Measurements from ENCODE around the gene PDE11A. TPM values are rescaled to one million over a fixed set of nuclear protein-coding genes. Genes with fewer than 3 reads are reported as not detected.

The PDE11A gene
- total RNA-seq = under 0.01 and 0.09 TPM in 2 replicates

DNA sequence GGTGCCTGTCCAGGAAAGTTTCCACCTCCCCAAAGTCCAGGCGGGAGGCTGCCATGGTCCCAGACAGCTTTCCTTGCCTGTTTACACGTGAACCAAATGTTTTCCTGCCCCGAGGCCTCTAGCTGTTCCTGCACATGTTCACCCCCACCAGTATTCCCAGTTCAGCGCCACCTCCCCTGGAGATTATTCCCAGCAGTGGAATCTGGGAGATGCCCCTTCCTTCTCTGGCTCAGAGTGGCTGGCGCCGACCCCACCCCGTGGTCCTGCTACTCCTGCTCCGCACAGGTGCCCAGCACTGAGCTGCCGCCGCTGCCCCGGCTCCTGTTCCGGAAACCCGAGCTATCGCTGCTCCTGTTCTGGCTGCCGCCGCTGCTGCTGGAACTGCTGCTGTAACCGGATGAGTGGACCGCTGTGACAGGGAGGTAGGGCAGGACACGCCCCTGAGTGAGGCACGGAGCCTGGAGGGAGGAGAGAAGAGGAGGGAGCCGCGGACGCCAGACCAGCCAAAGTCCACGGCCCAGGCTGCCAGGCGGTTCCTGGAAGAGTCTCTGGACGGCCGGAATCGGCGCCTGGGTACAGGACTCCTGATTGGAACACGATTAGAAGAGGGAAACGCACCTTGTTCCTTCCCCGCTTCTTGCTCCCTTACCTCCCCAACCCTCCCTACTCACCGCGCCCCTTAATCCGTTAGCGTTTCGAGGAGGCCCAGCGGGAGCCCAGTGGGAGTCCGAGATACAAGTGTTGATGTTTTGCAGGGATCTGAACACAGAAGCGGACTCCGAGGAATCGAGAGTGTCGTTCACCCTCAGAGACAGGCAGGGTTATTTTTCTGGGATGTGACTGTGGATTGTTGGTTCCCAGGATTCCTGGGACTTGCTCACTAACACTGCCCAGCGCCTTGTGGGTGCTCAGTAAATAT lies at the start of gene PDE11A:
Gene PDE11A, minus strand, starts transcription at position 395 of the 919 bp plus-strand sequence. Its CDS starts 340 bp downstream, at position 55.

GRCh38 chr2:178112202-178113152 lies 39.9 kb upstream of the PDE11A start, which contains the start of gene RBM45:
TSS of gene RBM45 (plus strand) at chr2:178112437. CDS start at chr2:178112547, 110 bp downstream.

Other genes starting within 250 kb of the PDE11A start
- gene RBM45, start 39.7 kb upstream of the PDE11A start, total RNA-seq = 21.7 and 23.8 TPM in 2 replicates
- gene OSBPL6, start 121.7 kb upstream of the PDE11A start, total RNA-seq = 3.0 and 3.9 TPM in 2 replicates